Measurements from ENCODE around the gene SPECC1L.

SPECC1L gene

GRCh38 chr22:24394254-24394653 lies 123.6 kb downstream of the SPECC1L start:
- Histone ChIP-seq H3K4me1 (ENCODE audit: control insufficient read depth, insufficient read depth, low read length) (no peaks in the 10 kb centered on the region), H3K36me3 (ENCODE audit: control insufficient read depth, insufficient read depth, low read length) (peaks cover 5% of the 10 kb centered on the region)

GRCh38 chr22:24398409-24398808 lies 127.8 kb downstream of the SPECC1L start:
- H3K4me1 ChIP-seq (ENCODE audit: control insufficient read depth, insufficient read depth, low read length), result no peaks in the 10 kb centered on the region

More at GRCh38 chr22:24394254-24394653, 123.6 kb downstream of the SPECC1L start:
- H3K27me3 ChIP-seq (ENCODE audit: control insufficient read depth, insufficient read depth, low read length), result no peaks in the 10 kb centered on the region
- no peak overlapping the region for H3K9ac ChIP-seq (ENCODE audit: low read depth, low read length)
- no peak overlapping the region for H3K4me3 ChIP-seq (ENCODE audit: low read depth, low read length)
- no peaks in the 10 kb centered on the region for H3K9me3 ChIP-seq (ENCODE audit: control insufficient read depth, insufficient read depth, low read length)

GRCh38 chr22:24400034-24400725 lies 129.5 kb downstream of the SPECC1L start:
- Histone ChIP-seq H3K4me3 (ENCODE audit: low read depth, low read length) (no peak overlapping the region), H3K27me3 (ENCODE audit: control insufficient read depth, insufficient read depth, low read length) (no peaks in the 10 kb centered on the region), H3K36me3 (ENCODE audit: control insufficient read depth, insufficient read depth, low read length) (peaks cover 5% of the 10 kb centered on the region), H3K4me1 (ENCODE audit: control insufficient read depth, insufficient read depth, low read length) (no peaks in the 10 kb centered on the region), H3K9me3 (ENCODE audit: control insufficient read depth, insufficient read depth, low read length) (no peaks in the 10 kb centered on the region), H3K9ac (ENCODE audit: low read depth, low read length) (no peak overlapping the region)

More at GRCh38 chr22:24398409-24398808, 127.8 kb downstream of the SPECC1L start:
- no peak overlapping the region for H3K4me3 ChIP-seq (ENCODE audit: low read depth, low read length)
- H3K36me3 ChIP-seq (ENCODE audit: control insufficient read depth, insufficient read depth, low read length), result peaks cover 5% of the 10 kb centered on the region
- no peaks in the 10 kb centered on the region for H3K27me3 ChIP-seq (ENCODE audit: control insufficient read depth, insufficient read depth, low read length)
- no peaks in the 10 kb centered on the region for H3K9me3 ChIP-seq (ENCODE audit: control insufficient read depth, insufficient read depth, low read length)
- H3K9ac ChIP-seq (ENCODE audit: low read depth, low read length), result no peak overlapping the region

GRCh38 chr22:24400726-24401596 lies 130.3 kb downstream of the SPECC1L start:
- Histone ChIP-seq H3K36me3 (ENCODE audit: control insufficient read depth, insufficient read depth, low read length) (peaks cover 5% of the 10 kb centered on the region), H3K9ac (ENCODE audit: low read depth, low read length) (no peak overlapping the region), H3K27me3 (ENCODE audit: control insufficient read depth, insufficient read depth, low read length) (no peaks in the 10 kb centered on the region), H3K4me3 (ENCODE audit: low read depth, low read length) (no peak overlapping the region), H3K4me1 (ENCODE audit: control insufficient read depth, insufficient read depth, low read length) (no peaks in the 10 kb centered on the region), H3K9me3 (ENCODE audit: control insufficient read depth, insufficient read depth, low read length) (no peaks in the 10 kb centered on the region)

- no peaks in the 10 kb centered on the region for H3K27me3 ChIP-seq (ENCODE audit: control insufficient read depth, insufficient read depth, low read length)
- no peaks in the 10 kb centered on the region for H3K9me3 ChIP-seq (ENCODE audit: control insufficient read depth, insufficient read depth, low read length)
- H3K36me3 ChIP-seq (ENCODE audit: control insufficient read depth, insufficient read depth, low read length), result peaks cover 5% of the 10 kb centered on the region
- H3K4me1 ChIP-seq (ENCODE audit: control insufficient read depth, insufficient read depth, low read length), result no peaks in the 10 kb centered on the region
- no peak overlapping the region for H3K4me3 ChIP-seq (ENCODE audit: low read depth, low read length)
- no peak overlapping the region for H3K9ac ChIP-seq (ENCODE audit: low read depth, low read length)
Observed at GRCh38 chr22:24401931-24402367, 131.3 kb downstream of the SPECC1L start.

- Histone ChIP-seq H3K9me3 (ENCODE audit: control insufficient read depth, insufficient read depth, low read length) (no peaks in the 10 kb centered on the region), H3K36me3 (ENCODE audit: control insufficient read depth, insufficient read depth, low read length) (peaks cover 5% of the 10 kb centered on the region), H3K27me3 (ENCODE audit: control insufficient read depth, insufficient read depth, low read length) (no peaks in the 10 kb centered on the region), H3K4me1 (ENCODE audit: control insufficient read depth, insufficient read depth, low read length) (no peaks in the 10 kb centered on the region), H3K9ac (ENCODE audit: low read depth, low read length) (no peak overlapping the region), H3K4me3 (ENCODE audit: low read depth, low read length) (no peak overlapping the region)
Observed at GRCh38 chr22:24402460-24403192, 132.0 kb downstream of the SPECC1L start.

GRCh38 chr22:24403346-24403745 lies 132.7 kb downstream of the SPECC1L start:
- Histone ChIP-seq H3K4me3 (ENCODE audit: low read depth, low read length) (no peak overlapping the region), H3K4me1 (ENCODE audit: control insufficient read depth, insufficient read depth, low read length) (no peaks in the 10 kb centered on the region), H3K9ac (ENCODE audit: low read depth, low read length) (no peak overlapping the region), H3K27me3 (ENCODE audit: control insufficient read depth, insufficient read depth, low read length) (no peaks in the 10 kb centered on the region), H3K36me3 (ENCODE audit: control insufficient read depth, insufficient read depth, low read length) (peaks cover 3% of the 10 kb centered on the region), H3K9me3 (ENCODE audit: control insufficient read depth, insufficient read depth, low read length) (no peaks in the 10 kb centered on the region)

- H3K36me3 ChIP-seq (ENCODE audit: control insufficient read depth, insufficient read depth, low read length), result no peaks in the 10 kb centered on the region
- no peaks in the 10 kb centered on the region for H3K9me3 ChIP-seq (ENCODE audit: control insufficient read depth, insufficient read depth, low read length)
- H3K4me3 ChIP-seq (ENCODE audit: low read depth, low read length), result no peak overlapping the region
- H3K9ac ChIP-seq (ENCODE audit: low read depth, low read length), result no peak overlapping the region
- no peaks in the 10 kb centered on the region for H3K27me3 ChIP-seq (ENCODE audit: control insufficient read depth, insufficient read depth, low read length)
- H3K4me1 ChIP-seq (ENCODE audit: control insufficient read depth, insufficient read depth, low read length), result no peaks in the 10 kb centered on the region
Observed at GRCh38 chr22:24404561-24405275, 134.1 kb downstream of the SPECC1L start.

- no peak overlapping the region for H3K4me3 ChIP-seq (ENCODE audit: low read depth, low read length)
- H3K36me3 ChIP-seq (ENCODE audit: control insufficient read depth, insufficient read depth, low read length), result no peaks in the 10 kb centered on the region
- H3K9me3 ChIP-seq (ENCODE audit: control insufficient read depth, insufficient read depth, low read length), result no peaks in the 10 kb centered on the region
- H3K9ac ChIP-seq (ENCODE audit: low read depth, low read length), result no peak overlapping the region
- no peaks in the 10 kb centered on the region for H3K4me1 ChIP-seq (ENCODE audit: control insufficient read depth, insufficient read depth, low read length)
- H3K27me3 ChIP-seq (ENCODE audit: control insufficient read depth, insufficient read depth, low read length), result no peaks in the 10 kb centered on the region
Observed at GRCh38 chr22:24405631-24406321, 135.1 kb downstream of the SPECC1L start.

GRCh38 chr22:24406322-24407277 lies 136.0 kb downstream of the SPECC1L start:
- no peak overlapping the region for H3K4me3 ChIP-seq (ENCODE audit: low read depth, low read length)
- no peak overlapping the region for H3K9ac ChIP-seq (ENCODE audit: low read depth, low read length)
- no peaks in the 10 kb centered on the region for H3K4me1 ChIP-seq (ENCODE audit: control insufficient read depth, insufficient read depth, low read length)
- no peaks in the 10 kb centered on the region for H3K27me3 ChIP-seq (ENCODE audit: control insufficient read depth, insufficient read depth, low read length)
- peaks cover 2% of the 10 kb centered on the region for H3K36me3 ChIP-seq (ENCODE audit: control insufficient read depth, insufficient read depth, low read length)
- H3K9me3 ChIP-seq (ENCODE audit: control insufficient read depth, insufficient read depth, low read length), result no peaks in the 10 kb centered on the region

Measured in iPS-15b (cell line).